GM18951 (cell line): ENCODE results near the gene ACP2.

ENCODE experiments used
- POLR2A ChIP-seq: IDR thresholded peaks from 4 replicates; pipeline ENCODE4 v1.6.1; 2011; ENCODE audit warnings: mild to moderate bottlenecking; ENCODE audit not compliant: insufficient read length, insufficient read depth; ENCODE audit errors: extremely low read depth
- in situ Hi-C: fragments of 300-500 bp; cut with MboI; formaldehyde crosslinking; loops from one replicate; pipeline ENCODE4 v1.12.0; 2022; ENCODE audit warnings: low sequenced_read_pairs, mixed read lengths, inconsistent platforms; ENCODE audit not compliant: unreplicated experiment

Gene ACP2

GRCh38 chr11:47243454-47243853, 5.2 kb downstream of the ACP2 start:
- in situ Hi-C loops: no loop called here
- no peak for TF ChIP-seq POLR2A

- TF ChIP-seq POLR2A: peak; percentile 21
- in situ Hi-C loops: no loop called here
These were observed 5.9 kb downstream of the ACP2 start for GRCh38 chr11:47242596-47243192.

GRCh38 chr11:47241841-47242301, 6.7 kb downstream of the ACP2 start:
- no peak for TF ChIP-seq POLR2A
- in situ Hi-C loops: no loop called here

GRCh38 chr11:47239852-47240251, 8.8 kb downstream of the ACP2 start:
- TF ChIP-seq POLR2A: no peak
- in situ Hi-C loops: no loop called here

- TF ChIP-seq POLR2A: no peak
- in situ Hi-C loops: no loop called here
These were observed 12.1 kb downstream of the ACP2 start for GRCh38 chr11:47236482-47236881.

GRCh38 chr11:47235163-47235562, 13.5 kb downstream of the ACP2 start:
- TF ChIP-seq POLR2A: no peak
- in situ Hi-C loops: no loop called here

GRCh38 chr11:47234669-47235100, 13.9 kb downstream of the ACP2 start:
- in situ Hi-C loops: no loop called here
- TF ChIP-seq POLR2A: no peak

- in situ Hi-C loops: no loop called here
- TF ChIP-seq POLR2A: no peak
These were observed 14.5 kb downstream of the ACP2 start for GRCh38 chr11:47233989-47234668.

GRCh38 chr11:47233051-47233450, 15.6 kb downstream of the ACP2 start:
- in situ Hi-C loops: no loop called here
- no peak for TF ChIP-seq POLR2A

GRCh38 chr11:47229161-47229560, 19.5 kb downstream of the ACP2 start:
- in situ Hi-C loops: no loop called here
- TF ChIP-seq POLR2A: no peak

- in situ Hi-C loops: no loop called here
- TF ChIP-seq POLR2A: no peak
These were observed 22.8 kb downstream of the ACP2 start for GRCh38 chr11:47225552-47226400.

GRCh38 chr11:47222696-47223095, 25.9 kb downstream of the ACP2 start:
- no peak for TF ChIP-seq POLR2A
- in situ Hi-C loops: no loop called here

- in situ Hi-C loops: no loop called here
- no peak for TF ChIP-seq POLR2A
These were observed 28.2 kb downstream of the ACP2 start for GRCh38 chr11:47220401-47220821.
